ENCODE measurements around the gene RASSF10. TPM values are rescaled to one million over a fixed set of nuclear protein-coding genes. Genes with fewer than 3 reads are reported as not detected.

RASSF10 gene
- total and polyA plus RNA-seq, 11 donors = 0.07 to 0.85 (median 0.29) TPM

DNA sequence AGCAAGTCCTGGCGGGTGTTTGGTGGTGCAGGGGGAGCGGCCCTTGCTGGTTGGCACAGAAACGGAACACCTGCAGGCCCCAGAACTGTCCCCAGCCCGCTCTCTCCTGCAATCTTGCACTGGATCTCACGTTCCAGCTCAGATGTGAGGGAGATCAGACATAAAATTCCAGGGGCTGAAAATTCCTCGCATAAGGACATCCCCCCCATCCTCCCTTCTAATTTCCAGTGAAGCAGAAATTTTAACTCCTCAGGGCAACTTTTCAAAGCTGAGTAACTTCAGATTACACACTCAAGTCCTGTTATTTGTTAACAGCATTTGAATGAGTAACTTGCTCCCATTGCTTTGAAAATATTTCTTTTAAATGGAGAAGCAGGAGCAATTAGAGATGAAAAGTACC is 40.3 kb upstream of the RASSF10 start:
- Histone ChIP-seq H3K36me3 (no peaks in the 10 kb centered on the region), H3K27me3 (no peaks in the 10 kb centered on the region), H3K9me3 (no peaks in the 10 kb centered on the region), H3K4me1 (peaks cover 0 to 4% (median 0%) of the 10 kb centered on the region in 12 donors), H3K27ac (no peak overlapping the region), H3K4me3 (no peak overlapping the region)
- intact Hi-C loops (cut with DNase I) = loop anchor here in 7 of 10 donors (5.0 to 10.0 kb wide), 5 partner anchors 186 to 376 kb away; no protein-coding TSS in a partner anchor
- no peak for ATAC-seq
- TF ChIP-seq POLR2A (IDR thresholded peaks at IDR 0.05) (no peak), CTCF (IDR thresholded peaks at IDR 0.05) (no peak)
- 90 to 98% (median 91%) methylated on average over 6 of the region's 6 CpGs for WGBS, 4 donors
- no peak for DNase-seq

GRCh38 chr11:12971955-12972354 is 37.2 kb upstream of the RASSF10 start:
- DNase-seq (no peak), ATAC-seq (no peak)
- WGBS, 4 donors = 84 to 93% (median 87%) methylated on average over 1 of the region's 1 CpG
- Histone ChIP-seq H3K36me3 (no peaks in the 10 kb centered on the region), H3K9me3 (no peaks in the 10 kb centered on the region), H3K27ac (no peak overlapping the region), H3K4me3 (no peak overlapping the region), H3K4me1 (no peaks in the 10 kb centered on the region), H3K27me3 (no peaks in the 10 kb centered on the region)
- intact Hi-C loops (cut with DNase I) = loop anchor here in 2 of 10 donors (5.0 to 10.0 kb wide), 2 partner anchors 205 to 373 kb away; no protein-coding TSS in a partner anchor
- TF ChIP-seq CTCF (IDR thresholded peaks at IDR 0.05) = no peak
- TF ChIP-seq POLR2A (IDR thresholded peaks at IDR 0.05) = no peak

DNA sequence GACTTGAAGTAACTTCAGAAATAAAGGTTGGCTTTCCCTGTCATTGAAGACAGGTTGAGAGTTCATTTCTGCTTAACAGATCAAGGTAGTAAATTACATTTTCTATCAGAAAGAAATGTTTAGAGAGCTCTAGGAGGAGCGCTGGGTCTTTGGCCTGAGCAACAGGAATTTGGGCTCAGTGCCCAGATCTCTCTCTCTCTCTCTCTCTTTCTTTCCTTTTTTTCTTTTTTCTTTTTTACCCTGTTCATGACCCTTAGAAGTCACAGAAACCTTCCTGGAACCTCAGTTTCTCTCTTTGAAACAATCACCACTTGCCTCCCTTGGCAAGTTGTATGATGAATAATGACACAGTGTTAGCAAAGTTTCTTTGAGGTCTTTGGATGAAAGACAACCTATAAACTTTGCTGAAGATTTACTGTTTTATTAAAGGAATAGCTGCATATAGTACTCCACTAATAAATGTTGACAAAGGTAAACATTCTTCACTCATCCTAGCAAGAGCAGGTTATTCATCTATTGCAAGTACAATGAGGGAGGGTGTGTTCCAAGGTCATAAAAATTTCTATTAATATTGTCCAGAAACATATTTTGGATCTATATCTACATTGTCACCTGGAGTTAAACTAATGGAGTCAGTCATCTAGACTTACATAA is 35.5 kb upstream of the RASSF10 start:
- Histone ChIP-seq H3K9me3 (no peaks in the 10 kb centered on the region), H3K4me1 (no peaks in the 10 kb centered on the region), H3K4me3 (no peak overlapping the region), H3K36me3 (no peaks in the 10 kb centered on the region), H3K27ac (no peak overlapping the region), H3K27me3 (no peaks in the 10 kb centered on the region)
- TF ChIP-seq CTCF (IDR thresholded peaks at IDR 0.05) (no peak), POLR2A (IDR thresholded peaks at IDR 0.05) (no peak)
- intact Hi-C loops (cut with DNase I) = loop anchor here in 2 of 10 donors (5.0 to 10.0 kb wide), 2 partner anchors 204 to 371 kb away; no protein-coding TSS in a partner anchor
- ATAC-seq (no peak), DNase-seq (no peak)
- whole genome bisulfite sequencing, 4 donors = 55 to 66% (median 62%) methylated on average over 1 of the region's 1 CpG

DNA sequence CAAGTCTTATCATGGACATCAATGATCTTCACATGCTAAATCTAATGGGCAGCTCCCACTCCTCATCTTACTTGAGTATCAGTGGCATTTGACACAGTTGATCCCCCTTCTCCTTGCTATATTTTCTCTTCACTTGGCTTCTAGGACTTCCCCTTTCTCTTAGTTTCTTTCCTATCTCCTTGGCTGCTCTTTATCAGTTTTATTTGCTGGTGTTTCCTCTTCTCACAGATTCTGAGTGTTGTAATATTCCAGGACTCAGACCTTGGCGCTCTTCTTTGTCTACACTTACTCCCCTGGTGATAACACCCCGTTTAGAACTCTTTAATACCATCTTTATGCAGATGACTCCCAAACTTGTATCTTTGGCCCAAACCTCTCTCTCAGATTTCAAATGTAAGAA is 33.9 kb upstream of the RASSF10 start:
- no peak for ATAC-seq

More for the DNA sequence above, 33.9 kb upstream of the RASSF10 start:
- intact Hi-C loops (cut with DNase I) = loop anchor here in 1 of 10 donors (10.0 kb wide), 1 partner anchor 370 kb away; no protein-coding TSS in a partner anchor
- Histone ChIP-seq H3K9me3 (no peaks in the 10 kb centered on the region), H3K27ac (no peak overlapping the region), H3K27me3 (no peaks in the 10 kb centered on the region), H3K4me1 (no peaks in the 10 kb centered on the region), H3K36me3 (no peaks in the 10 kb centered on the region), H3K4me3 (no peak overlapping the region)
- no peak for TF ChIP-seq POLR2A (IDR thresholded peaks at IDR 0.05)
- no peak for TF ChIP-seq CTCF (IDR thresholded peaks at IDR 0.05)
- 42 to 46% (median 43%) methylated on average over 2 of the region's 2 CpGs for WGBS, 4 donors
- DNase-seq = no peak
